GM21619 (cell line): ENCODE data around the gene GPR15LG.
"Not testable (repeated sequence)": the region's sequence is repeated elsewhere in the genome, so short reads cannot be mapped to it uniquely, and the experiment has no call there.

Experiments used
- ATAC-seq: cut with Tn5 transposase; IDR thresholded peaks from one replicate; pipeline ENCODE4 v1.9.1; 2021; ENCODE audit not compliant: unreplicated experiment

GPR15LG gene

DNA sequence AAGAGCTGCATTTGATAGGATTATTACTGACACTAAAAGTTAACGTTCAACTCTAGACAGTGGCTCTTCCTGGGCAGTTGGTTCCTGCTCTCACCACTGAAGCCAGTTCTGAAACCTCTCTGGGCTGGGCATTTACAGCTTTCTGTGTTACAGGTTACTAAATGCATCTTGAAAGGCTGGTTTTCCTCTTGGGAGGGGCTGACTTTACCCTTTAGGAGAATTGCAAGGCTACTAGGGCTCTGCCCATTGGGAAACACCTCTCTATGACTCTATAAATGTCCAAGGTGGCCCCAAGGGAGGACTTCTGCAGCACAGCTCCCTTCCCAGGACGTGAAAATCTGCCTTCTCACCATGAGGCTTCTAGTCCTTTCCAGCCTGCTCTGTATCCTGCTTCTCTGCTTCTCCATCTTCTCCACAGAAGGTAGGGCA lies at the start of gene GPR15LG:
Gene GPR15LG, plus strand, starts transcription at position 301 of the 429 bp plus-strand sequence. Its CDS starts 51 bp downstream, at position 352.
- ATAC-seq: peak; percentile 44

GRCh38 chr10:84125910-84126784 lies 47.5 kb upstream of the GPR15LG start:
- not testable (repeated sequence) for ATAC-seq

DNA sequence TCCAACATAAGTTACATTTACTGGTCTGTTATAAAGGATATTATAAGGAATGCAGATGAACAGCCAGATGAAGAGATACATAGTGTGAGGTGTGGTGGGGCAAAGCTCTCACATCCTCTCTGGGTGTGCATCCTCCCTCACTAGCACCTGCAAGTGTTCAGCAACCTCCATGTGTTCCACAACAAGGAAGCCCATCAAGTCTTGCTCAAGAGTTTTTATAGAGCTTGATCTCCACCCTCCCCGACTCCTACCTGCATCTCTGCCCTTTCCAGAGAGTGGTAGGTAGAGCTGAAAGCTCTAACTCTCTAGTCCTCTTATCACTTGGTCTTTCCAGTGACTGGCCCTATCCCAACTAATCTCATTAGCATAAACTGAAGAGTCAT lies 46.8 kb upstream of the GPR15LG start:
- no peak for ATAC-seq

DNA sequence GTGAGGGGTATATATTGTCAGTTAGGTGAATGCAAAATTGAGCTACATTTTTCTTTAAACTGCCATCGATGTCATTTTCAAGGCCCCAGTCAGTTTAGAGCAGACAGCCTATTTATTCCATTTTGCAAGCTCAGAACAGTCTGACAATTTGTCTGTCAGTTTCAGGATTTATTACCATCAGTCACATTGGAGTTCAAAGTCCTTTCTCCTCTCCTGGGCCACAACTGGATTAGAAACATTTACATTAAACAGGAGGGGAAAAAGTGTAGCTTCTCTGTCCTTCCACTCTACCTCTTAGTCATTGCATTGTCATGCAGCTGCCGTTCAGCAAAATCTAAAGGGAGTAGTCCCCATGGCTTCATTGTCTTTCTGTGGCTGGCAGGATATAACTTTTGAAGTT lies 37.8 kb upstream of the GPR15LG start:
- no peak for ATAC-seq

DNA sequence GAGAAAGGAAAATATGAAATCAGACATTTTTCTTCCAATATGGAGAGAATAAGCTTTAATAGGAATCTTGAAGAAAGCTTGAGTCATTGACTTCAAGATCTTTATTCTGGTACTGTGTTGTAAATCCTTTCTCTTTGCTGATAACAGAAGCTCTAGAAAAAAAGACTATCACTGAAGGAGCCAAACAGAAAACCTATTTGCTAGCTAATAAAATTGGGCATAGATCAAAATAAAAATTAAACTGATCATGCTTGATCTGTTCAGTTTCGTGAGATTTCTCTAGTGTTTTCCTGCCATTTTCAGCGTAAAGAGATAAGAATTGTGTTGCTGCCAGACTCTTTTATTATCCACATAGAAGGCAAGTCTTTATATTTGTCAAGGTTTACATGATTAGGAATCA lies 35.8 kb upstream of the GPR15LG start:
- ATAC-seq: no peak

DNA sequence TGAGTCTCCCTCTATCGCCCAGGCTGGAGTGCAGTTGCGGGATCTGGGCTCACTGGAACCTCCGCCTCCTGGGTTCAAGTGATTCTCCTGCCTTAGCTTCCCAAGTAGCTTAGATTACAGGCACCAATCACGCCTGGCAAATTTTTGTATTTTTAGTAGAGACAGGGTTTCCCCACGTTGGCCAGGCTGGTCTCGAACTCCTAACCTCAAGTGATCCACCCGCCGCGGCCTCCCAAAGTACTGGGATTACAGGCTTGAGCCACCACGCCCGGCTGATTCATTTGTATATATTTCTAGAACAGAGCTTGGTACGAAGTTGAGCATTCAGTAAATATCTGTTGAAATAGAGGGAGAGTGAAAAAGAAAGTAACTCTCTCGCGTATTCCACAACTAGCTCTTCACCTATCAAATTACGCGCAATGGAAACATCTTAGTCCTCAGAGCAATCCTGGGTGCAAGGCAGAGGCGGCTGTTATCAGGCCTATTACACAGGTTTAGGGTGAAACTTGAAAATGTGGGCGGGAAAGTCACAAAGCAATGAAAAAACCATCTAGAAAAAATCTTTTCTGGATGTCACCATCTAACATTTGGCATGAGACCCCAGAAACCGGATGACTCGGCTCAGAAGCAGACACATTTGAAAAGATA lies 35.0 kb upstream of the GPR15LG start:
- ATAC-seq: no peak

DNA sequence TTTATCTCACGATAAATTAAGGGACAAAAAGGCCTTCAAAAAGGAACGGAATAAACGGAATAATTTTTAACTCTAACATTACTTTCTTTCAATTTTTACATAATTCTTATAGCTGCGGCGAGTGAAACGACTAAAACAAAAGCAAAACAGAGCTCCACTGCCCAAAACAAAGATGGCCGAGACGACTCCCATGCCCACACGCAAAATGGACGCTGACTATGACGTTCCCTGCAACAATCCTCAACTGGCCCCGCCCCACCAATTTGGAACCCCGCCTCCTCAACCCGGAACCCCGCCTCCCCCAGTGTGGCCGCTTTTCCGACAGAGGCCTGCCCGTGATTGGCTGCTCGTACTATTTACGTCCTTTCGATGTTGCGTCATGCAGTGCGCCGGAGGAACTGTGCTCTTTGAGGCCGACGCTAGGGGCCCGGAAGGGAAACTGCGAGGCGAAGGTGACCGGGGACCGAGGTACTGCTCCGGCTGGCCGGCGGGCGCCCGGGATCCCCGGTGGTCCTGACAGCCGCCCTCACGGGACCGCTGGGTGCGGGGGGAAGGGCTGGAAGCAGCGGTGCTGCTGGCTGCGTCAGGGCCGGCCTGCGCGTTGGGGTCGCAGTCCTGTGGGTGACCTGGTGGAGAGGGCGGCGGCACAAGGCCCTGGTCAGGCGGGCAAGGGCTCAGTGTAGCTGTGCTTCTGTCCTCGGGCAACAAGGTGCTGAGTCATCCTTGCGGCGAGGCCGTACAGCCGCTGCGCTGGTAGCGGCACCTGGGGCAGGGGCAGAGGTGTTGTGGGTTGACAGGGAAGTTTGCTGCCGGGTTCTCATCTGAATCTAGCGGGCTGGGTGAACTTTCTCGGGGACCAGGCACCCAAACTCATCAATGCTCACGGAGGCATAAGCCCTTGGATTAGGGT lies 34.2 kb upstream of the GPR15LG start, which contains the start of gene GHITM:
Gene GHITM, plus strand, starts transcription at position 384 of the 910 bp plus-strand sequence. CDS start 1,992 bp downstream, outside the sequence.
- peak; percentile 97 for ATAC-seq

- peak; percentile 3 for ATAC-seq
Measured at GRCh38 chr10:84140036-84140379, 33.6 kb upstream of the GPR15LG start.

DNA sequence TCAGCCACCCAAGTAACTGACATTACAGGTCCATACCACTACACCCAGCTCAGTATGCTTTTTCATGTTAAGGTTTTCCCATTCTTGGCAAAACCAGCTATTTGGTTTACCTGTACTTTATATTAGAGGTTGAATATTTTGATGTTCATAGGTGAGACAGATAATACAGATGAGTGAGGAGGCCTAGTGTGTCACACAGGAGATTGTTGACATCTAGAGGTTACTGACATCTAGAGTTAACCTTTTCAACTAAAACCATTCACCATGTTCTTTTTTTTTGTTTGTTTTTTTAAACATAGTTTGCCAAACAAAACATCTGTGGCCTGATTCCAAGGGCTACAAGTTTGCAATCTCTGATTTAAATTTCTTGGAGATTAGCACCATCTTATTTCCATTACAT lies 26.3 kb upstream of the GPR15LG start:
- ATAC-seq: no peak

DNA sequence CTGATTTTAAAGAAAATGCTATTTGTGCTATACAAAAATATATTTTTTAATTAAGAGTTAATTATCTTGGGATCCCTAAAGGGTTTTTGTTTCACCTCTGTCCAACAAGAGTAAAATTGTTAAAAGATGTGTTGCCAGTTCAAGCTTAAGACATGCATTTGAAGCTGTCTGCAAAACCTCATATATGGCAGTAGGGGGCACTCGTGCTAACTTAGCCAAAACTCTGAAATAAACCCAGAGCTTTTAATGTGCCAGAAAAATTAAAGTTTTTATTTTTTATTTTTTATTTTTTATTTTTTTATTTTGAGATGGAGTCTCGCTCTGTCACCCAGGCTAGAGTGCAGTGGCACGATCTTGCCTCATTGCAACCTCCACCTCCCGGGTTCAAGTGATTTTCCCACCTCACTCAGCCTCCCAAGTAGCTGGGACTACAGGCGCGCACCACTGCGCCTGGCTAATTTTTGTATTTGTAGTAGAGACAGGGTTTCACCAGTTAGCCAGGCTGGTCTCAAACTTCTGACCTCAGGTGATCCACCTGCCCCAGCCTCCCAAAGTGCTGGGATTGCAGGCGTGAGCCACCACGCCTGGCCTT lies 25.5 kb upstream of the GPR15LG start:
- peak; percentile 73 for ATAC-seq

DNA sequence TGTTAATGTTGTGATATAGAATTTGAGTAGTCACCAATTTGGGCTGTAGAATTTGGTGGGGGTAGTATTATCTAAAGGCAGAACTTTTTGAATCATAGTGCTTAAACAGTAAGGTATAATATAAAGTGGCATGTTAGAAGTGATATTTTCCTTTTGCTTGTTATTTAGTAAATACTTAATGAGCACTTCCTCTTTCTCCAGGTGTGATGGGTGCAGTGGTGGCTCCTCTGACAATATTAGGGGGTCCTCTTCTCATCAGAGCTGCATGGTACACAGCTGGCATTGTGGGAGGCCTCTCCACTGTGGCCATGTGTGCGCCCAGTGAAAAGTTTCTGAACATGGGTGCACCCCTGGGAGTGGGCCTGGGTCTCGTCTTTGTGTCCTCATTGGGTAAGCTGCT lies 23.7 kb upstream of the GPR15LG start:
- no peak for ATAC-seq

DNA sequence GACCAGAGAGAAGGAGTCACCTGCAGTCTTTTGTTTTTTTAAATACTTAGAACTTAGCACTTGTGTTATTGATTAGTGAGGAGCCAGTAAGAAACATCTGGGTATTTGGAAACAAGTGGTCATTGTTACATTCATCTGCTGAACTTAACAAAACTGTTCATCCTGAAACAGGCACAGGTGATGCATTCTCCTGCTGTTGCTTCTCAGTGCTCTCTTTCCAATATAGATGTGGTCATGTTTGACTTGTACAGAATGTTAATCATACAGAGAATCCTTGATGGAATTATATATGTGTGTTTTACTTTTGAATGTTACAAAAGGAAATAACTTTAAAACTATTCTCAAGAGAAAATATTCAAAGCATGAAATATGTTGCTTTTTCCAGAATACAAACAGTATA lies 20.8 kb upstream of the GPR15LG start:
- no peak for ATAC-seq

- ATAC-seq: no peak
Measured at GRCh38 chr10:84155521-84155920, 18.1 kb upstream of the GPR15LG start.

GRCh38 chr10:84156009-84156408 lies 17.6 kb upstream of the GPR15LG start:
- no peak for ATAC-seq

GRCh38 chr10:84156768-84157167 lies 16.8 kb upstream of the GPR15LG start:
- no peak for ATAC-seq

- ATAC-seq: no peak
Measured at GRCh38 chr10:84158061-84158460, 15.5 kb upstream of the GPR15LG start.

DNA sequence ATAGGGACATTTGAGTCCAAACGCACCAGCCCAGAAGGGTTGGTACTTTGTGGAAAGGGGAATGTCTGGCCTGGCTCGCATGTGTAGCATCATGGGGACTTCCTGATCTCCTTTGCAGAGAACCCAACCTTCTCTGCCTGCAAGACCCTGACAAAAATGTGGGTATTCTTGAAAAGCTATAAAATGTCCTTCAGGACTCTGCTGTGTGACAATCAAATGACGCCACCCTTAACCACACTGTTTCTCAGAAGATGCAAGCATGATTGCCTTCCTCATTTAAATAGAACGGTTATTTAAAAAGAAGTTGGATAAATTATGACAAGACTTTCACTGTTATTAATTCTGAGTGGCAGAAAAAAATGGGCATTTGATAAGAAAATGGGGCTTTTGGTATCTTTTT lies 15.1 kb upstream of the GPR15LG start:
- ATAC-seq: no peak

DNA sequence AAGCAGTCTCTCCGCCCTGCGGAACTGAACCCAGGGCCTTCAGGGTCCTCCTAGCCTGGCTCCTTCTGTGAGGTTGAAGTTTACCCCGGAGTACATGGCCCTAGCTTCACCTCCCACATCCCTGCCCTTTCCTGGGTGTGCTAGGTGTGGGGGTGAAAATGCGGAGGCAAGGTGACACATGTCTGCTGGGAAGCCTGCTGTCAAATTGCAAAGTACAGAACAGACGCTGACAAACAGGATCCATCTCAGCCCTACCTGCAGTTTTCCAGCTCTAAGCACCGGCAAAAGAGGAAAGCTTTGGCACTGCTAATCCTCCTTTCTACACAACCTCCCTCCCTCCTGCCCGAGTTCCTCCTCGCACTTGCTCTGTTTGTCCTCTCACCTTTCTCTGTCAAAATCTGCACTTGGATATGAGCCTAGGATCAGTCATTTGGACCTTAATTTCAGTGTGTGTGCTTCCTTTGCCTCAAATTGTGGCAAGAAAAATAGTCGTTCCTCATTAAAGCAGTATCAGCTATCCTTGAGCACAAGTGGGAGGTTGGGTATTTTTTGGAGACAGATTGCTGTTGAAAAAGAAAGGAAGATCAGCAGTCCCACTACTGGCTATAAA lies 14.4 kb upstream of the GPR15LG start:
- ATAC-seq: no peak

- ATAC-seq: no peak
Measured at GRCh38 chr10:84160663-84161362, 12.8 kb upstream of the GPR15LG start.

GRCh38 chr10:84163996-84164395 lies 9.6 kb upstream of the GPR15LG start:
- no peak for ATAC-seq
